ENCODE data around the gene GALNS.
"Not testable (repeated sequence)": the region's sequence is repeated elsewhere in the genome, so short reads cannot be mapped to it uniquely, and the experiment has no call there.

The GALNS gene

GRCh38 chr16:88779406-88780141 lies 77.2 kb downstream of the GALNS start:
- H3K27me3 ChIP-seq (ENCODE audit: control insufficient read depth, insufficient read depth, low read length) = no peaks in the 10 kb centered on the region
- peak overlapping the region; percentile 25 for H3K4me3 ChIP-seq (ENCODE audit: low read length)
- H3K9ac ChIP-seq (ENCODE audit: low read depth, low read length) = peak overlapping the region; percentile 12
- peaks cover 66% of the 10 kb centered on the region for H3K4me1 ChIP-seq (ENCODE audit: control insufficient read depth, insufficient read depth, low read length)
- H3K9me3 ChIP-seq (replicated peaks; ENCODE audit: low read length) = no peaks in the 10 kb centered on the region
- H3K4me2 ChIP-seq (ENCODE audit: low read length) = peak overlapping the region; percentile 82
- peaks cover 9% of the 10 kb centered on the region for H3K36me3 ChIP-seq (ENCODE audit: insufficient read depth, low read length)

GRCh38 chr16:88778541-88779065 lies 78.1 kb downstream of the GALNS start:
- no peak overlapping the region for H3K4me3 ChIP-seq (ENCODE audit: low read length)
- H3K9ac ChIP-seq (ENCODE audit: low read depth, low read length) = peak overlapping the region; percentile 23
- H3K4me1 ChIP-seq (ENCODE audit: control insufficient read depth, insufficient read depth, low read length) = peaks cover 75% of the 10 kb centered on the region
- H3K36me3 ChIP-seq (ENCODE audit: insufficient read depth, low read length) = peaks cover 9% of the 10 kb centered on the region
- no peaks in the 10 kb centered on the region for H3K27me3 ChIP-seq (ENCODE audit: control insufficient read depth, insufficient read depth, low read length)
- H3K4me2 ChIP-seq (ENCODE audit: low read length) = peak overlapping the region; percentile 4
- H3K9me3 ChIP-seq (replicated peaks; ENCODE audit: low read length) = no peaks in the 10 kb centered on the region

DNA sequence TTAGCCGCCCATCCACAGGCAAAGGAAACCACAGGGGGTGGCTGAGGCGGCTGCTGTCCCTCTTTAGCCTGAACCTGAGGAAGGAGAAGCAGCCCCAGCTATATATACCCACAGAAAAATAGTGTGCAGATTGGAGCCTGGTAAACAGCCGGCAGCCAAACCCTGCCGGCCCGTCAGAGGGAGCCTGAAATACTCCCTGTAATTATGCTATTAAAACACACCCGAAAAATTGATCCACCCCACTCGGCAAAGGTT lies 78.5 kb downstream of the GALNS start:
- peaks cover 9% of the 10 kb centered on the region for H3K36me3 ChIP-seq (ENCODE audit: insufficient read depth, low read length)
- no peaks in the 10 kb centered on the region for H3K27me3 ChIP-seq (ENCODE audit: control insufficient read depth, insufficient read depth, low read length)
- no peaks in the 10 kb centered on the region for H3K9me3 ChIP-seq (replicated peaks; ENCODE audit: low read length)
- peaks cover 77% of the 10 kb centered on the region for H3K4me1 ChIP-seq (ENCODE audit: control insufficient read depth, insufficient read depth, low read length)
- peak overlapping the region; percentile 23 for H3K9ac ChIP-seq (ENCODE audit: low read depth, low read length)
- H3K4me3 ChIP-seq (ENCODE audit: low read length) = no peak overlapping the region
- peak overlapping the region; percentile 4 for H3K4me2 ChIP-seq (ENCODE audit: low read length)

GRCh38 chr16:88777471-88778270 lies 79.1 kb downstream of the GALNS start:
- Histone ChIP-seq H3K27me3 (ENCODE audit: control insufficient read depth, insufficient read depth, low read length) (no peaks in the 10 kb centered on the region), H3K4me2 (ENCODE audit: low read length) (no peak overlapping the region), H3K4me3 (ENCODE audit: low read length) (no peak overlapping the region), H3K9me3 (replicated peaks; ENCODE audit: low read length) (no peaks in the 10 kb centered on the region), H3K4me1 (ENCODE audit: control insufficient read depth, insufficient read depth, low read length) (peaks cover 77% of the 10 kb centered on the region), H3K36me3 (ENCODE audit: insufficient read depth, low read length) (peaks cover 9% of the 10 kb centered on the region), H3K9ac (ENCODE audit: low read depth, low read length) (no peak overlapping the region)

GRCh38 chr16:88775825-88776224 lies 80.9 kb downstream of the GALNS start:
- peaks cover 9% of the 10 kb centered on the region for H3K36me3 ChIP-seq (ENCODE audit: insufficient read depth, low read length)

DNA sequence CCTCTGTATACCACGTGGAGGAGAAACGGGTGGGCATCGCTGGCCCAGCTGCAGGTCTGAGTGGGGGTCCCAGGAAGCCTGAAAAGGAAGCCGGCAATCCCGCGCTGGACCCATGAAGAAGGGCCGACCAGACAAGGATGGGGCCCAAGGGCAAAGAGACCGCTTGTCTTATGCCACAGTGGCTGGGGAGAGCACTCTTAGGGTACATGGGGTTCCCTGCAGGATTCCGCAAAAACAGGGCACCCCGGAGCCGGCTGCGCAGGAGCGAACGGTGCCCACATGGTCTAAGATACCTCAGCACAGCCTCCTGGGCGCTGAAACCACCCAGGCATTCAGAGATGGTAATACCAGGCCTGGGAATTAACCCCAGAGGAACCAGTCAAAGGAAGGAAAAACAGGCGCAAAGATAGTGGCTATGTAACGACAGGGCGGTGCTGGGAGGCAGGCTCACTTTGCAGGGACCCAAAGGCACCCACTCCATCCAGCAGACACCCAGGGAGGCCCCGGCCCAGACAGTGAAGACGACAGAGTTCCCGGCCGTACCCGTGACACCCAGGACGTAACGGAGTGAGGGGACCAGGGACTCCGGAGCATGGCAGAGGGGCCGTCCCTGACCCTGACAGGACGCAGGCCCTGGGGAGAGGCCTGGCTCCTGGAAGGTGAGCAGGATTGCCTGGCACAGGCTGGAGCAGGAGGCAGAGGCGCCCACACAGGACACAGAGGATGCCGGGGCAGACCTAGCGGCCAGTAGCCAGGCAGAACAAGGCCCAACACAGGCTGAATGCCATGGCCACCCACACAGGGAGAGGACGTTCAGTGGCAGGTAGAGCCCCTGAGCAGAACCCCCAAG lies 82.0 kb downstream of the GALNS start:
- Histone ChIP-seq H3K27me3 (ENCODE audit: control insufficient read depth, insufficient read depth, low read length) (no peaks in the 10 kb centered on the region), H3K9ac (ENCODE audit: low read depth, low read length) (peak overlapping the region; percentile 2), H3K36me3 (ENCODE audit: insufficient read depth, low read length) (peaks cover 9% of the 10 kb centered on the region), H3K9me3 (replicated peaks; ENCODE audit: low read length) (no peaks in the 10 kb centered on the region), H3K4me3 (ENCODE audit: low read length) (no peak overlapping the region), H3K4me2 (ENCODE audit: low read length) (peak overlapping the region; percentile 83), H3K4me1 (ENCODE audit: control insufficient read depth, insufficient read depth, low read length) (peaks cover 75% of the 10 kb centered on the region)

More at GRCh38 chr16:88775825-88776224, 80.9 kb downstream of the GALNS start:
- Histone ChIP-seq H3K27me3 (ENCODE audit: control insufficient read depth, insufficient read depth, low read length) (no peaks in the 10 kb centered on the region), H3K4me3 (ENCODE audit: low read length) (no peak overlapping the region), H3K4me2 (ENCODE audit: low read length) (no peak overlapping the region), H3K4me1 (ENCODE audit: control insufficient read depth, insufficient read depth, low read length) (peaks cover 75% of the 10 kb centered on the region), H3K9ac (ENCODE audit: low read depth, low read length) (no peak overlapping the region), H3K9me3 (replicated peaks; ENCODE audit: low read length) (no peaks in the 10 kb centered on the region)

- Histone ChIP-seq H3K4me2 (ENCODE audit: low read length) (peak overlapping the region; percentile 83), H3K9ac (ENCODE audit: low read depth, low read length) (peak overlapping the region; percentile 51), H3K4me1 (ENCODE audit: control insufficient read depth, insufficient read depth, low read length) (peaks cover 75% of the 10 kb centered on the region), H3K36me3 (ENCODE audit: insufficient read depth, low read length) (peaks cover 9% of the 10 kb centered on the region), H3K9me3 (replicated peaks; ENCODE audit: low read length) (no peaks in the 10 kb centered on the region), H3K4me3 (ENCODE audit: low read length) (peak overlapping the region; percentile 59), H3K27me3 (ENCODE audit: control insufficient read depth, insufficient read depth, low read length) (no peaks in the 10 kb centered on the region)
These were observed 82.9 kb downstream of the GALNS start for GRCh38 chr16:88773812-88774291.

DNA sequence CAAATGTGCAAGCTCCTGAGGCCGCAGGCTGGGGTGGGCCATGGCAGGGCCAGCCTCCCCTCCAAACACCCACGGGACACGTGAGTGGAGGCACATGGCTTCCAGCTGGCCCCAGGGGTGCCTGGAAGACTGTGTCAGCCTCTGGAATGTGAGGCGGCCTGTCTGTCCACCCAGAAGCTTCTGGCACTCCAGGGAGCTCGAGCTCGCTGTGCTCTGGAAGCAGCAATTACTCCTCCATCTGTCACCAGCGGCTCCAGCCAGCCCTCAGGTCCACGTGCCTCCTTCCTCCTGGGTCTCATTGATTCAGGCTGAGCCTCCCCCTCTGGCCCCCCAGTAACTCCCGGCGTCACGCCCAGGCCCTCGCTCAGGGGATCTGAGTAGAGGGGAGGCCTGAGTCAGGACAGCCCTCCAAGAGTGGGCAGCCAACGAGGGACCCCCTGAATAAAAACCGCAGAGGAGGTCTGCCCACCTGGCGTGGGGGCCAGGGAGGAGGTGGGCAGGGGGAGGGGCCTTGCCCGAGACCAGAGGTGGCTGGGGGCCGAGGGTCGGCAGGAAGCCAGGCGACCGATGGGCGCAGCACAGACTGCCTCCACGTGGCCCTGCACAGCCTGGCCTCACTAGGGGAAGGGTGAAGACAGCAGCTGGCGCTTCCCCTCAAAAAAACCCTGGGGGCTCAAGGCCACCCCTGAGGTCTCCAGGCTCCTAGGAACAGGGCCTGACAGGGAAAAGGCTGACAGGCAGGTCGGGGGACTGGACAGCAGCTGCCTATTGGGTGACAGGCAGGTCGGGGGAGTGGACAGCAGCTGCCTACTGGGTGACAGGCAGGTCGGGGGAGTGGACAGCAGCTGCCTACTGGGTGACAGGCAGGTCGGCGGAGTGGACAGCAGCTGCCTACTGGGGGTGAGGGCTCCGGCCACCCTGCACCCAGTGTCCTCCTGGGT lies 83.6 kb downstream of the GALNS start:
- Histone ChIP-seq H3K4me3 (ENCODE audit: low read length) (peak overlapping the region; percentile 59), H3K9me3 (replicated peaks; ENCODE audit: low read length) (no peaks in the 10 kb centered on the region), H3K4me1 (ENCODE audit: control insufficient read depth, insufficient read depth, low read length) (peaks cover 77% of the 10 kb centered on the region), H3K4me2 (ENCODE audit: low read length) (peak overlapping the region; percentile 83), H3K9ac (ENCODE audit: low read depth, low read length) (peak overlapping the region; percentile 51), H3K27me3 (ENCODE audit: control insufficient read depth, insufficient read depth, low read length) (no peaks in the 10 kb centered on the region), H3K36me3 (ENCODE audit: insufficient read depth, low read length) (peaks cover 9% of the 10 kb centered on the region)

DNA sequence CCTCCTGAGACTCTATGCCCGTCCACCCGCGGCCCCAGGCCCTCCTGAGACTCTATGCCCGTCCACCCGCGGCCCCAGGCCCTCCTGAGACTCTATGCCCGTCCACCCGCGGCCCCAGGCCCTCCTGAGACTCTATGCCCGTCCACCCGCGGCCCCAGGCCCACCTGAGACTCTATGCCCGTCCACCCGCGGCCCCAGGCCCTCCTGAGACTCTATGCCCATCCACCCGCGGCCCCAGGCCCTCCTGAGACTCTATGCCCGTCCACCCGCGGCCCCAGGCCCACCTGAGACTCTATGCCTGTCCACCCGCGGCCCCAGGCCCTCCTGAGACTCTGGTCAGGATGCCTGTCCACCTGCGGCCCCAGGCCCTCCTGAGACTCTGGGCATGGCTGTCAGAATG lies 85.0 kb downstream of the GALNS start:
- not testable (repeated sequence) for H3K36me3 ChIP-seq (ENCODE audit: insufficient read depth, low read length); H3K27me3 ChIP-seq (ENCODE audit: control insufficient read depth, insufficient read depth, low read length); H3K4me3 ChIP-seq (ENCODE audit: low read length); H3K9ac ChIP-seq (ENCODE audit: low read depth, low read length); H3K9me3 ChIP-seq (replicated peaks; ENCODE audit: low read length)
- Histone ChIP-seq H3K4me1 (ENCODE audit: control insufficient read depth, insufficient read depth, low read length) (peaks cover 87% of the 10 kb centered on the region), H3K4me2 (ENCODE audit: low read length) (peak overlapping the region; percentile 83)

DNA sequence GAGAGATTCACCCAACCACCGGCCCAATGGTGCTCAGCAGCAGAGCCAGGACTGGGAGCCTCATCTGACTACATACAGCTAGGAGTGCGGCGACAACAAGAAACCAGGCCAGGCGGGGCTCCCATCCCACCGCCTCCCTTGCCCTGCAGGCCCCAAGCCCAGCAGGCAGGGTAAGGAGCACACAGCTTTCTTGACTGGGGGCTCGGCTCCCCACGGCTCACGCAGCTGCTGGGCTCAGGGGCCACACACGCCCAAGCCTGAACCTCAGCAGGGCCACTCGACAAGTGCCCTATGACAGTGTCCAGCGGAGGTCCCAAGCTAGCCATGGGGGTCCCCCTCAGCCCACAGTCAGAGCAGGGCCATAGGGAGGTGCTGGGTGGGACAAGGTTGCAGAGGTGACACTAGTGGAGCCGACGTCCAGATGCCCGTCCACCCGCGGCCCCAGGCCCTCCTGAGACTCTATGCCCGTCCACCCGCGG lies 85.4 kb downstream of the GALNS start:
- Histone ChIP-seq H3K4me1 (ENCODE audit: control insufficient read depth, insufficient read depth, low read length) (peaks cover 87% of the 10 kb centered on the region), H3K27me3 (ENCODE audit: control insufficient read depth, insufficient read depth, low read length) (no peaks in the 10 kb centered on the region), H3K36me3 (ENCODE audit: insufficient read depth, low read length) (peaks cover 6% of the 10 kb centered on the region), H3K9me3 (replicated peaks; ENCODE audit: low read length) (no peaks in the 10 kb centered on the region), H3K4me2 (ENCODE audit: low read length) (peak overlapping the region; percentile 82), H3K9ac (ENCODE audit: low read depth, low read length) (no peak overlapping the region), H3K4me3 (ENCODE audit: low read length) (peak overlapping the region; percentile 56)
